H1 (cell line): Measurements from ENCODE around the gene GPX4.

ENCODE experiments used
- EZH2 ChIP-seq: fragments of 200-600 bp; sonication (generic); IDR thresholded peaks from 2 replicates; pipeline ENCODE4 v1.7.1; 2012; ENCODE audit warnings: low read depth, mild to moderate bottlenecking, moderate library complexity, low read length, inconsistent platforms; ENCODE audit not compliant: severe bottlenecking
- KDM1A ChIP-seq: fragments of 200-600, 300-600 bp; sonication (generic); IDR thresholded peaks from 2 replicates; pipeline ENCODE4 v1.7.1; 2016; ENCODE audit warnings: mild to moderate bottlenecking, low read length, borderline replicate concordance
- POLR2A ChIP-seq, 2 experiments: IDR thresholded peaks; 1 replicate in 1 of 2; 2 replicates in 1 of 2; pipeline ENCODE4 v1.6.1; 2011; ENCODE audit warnings: low read depth in 2 of 2, low read length in 2 of 2, mild to moderate bottlenecking in 2 of 2; ENCODE audit errors: control extremely low read depth in 1 of 2
- RFX5 ChIP-seq: IDR thresholded peaks from 2 replicates; pipeline ENCODE4 v1.6.1; 2011; ENCODE audit warnings: low read depth, low read length, improper control_type of control experiment, borderline replicate concordance
- SP1 ChIP-seq: IDR thresholded peaks from 2 replicates; pipeline ENCODE4 v1.6.1; 2011; ENCODE audit warnings: low read depth, low read length
- TAF1 ChIP-seq: IDR thresholded peaks from 2 replicates; pipeline ENCODE4 v1.6.1; 2011; ENCODE audit warnings: mild to moderate bottlenecking, low read depth, low read length
- TF ChIP-seq, protein P1 (sequence below), 3 experiments: IDR thresholded peaks; 1 replicate in 2 of 3; 2 replicates in 1 of 3; pipeline versions ENCODE4 v1.5.1 to v1.6.1; 2011; ENCODE audit warnings: low read length in 3 of 3, mild to moderate bottlenecking in 3 of 3, inconsistent platforms in 2 of 3, low read depth in 1 of 3, moderate library complexity in 1 of 3; ENCODE audit not compliant: insufficient read depth in 1 of 3; ENCODE audit errors: control extremely low read depth in 1 of 3
- TF ChIP-seq, protein P2 (sequence below): IDR thresholded peaks from 2 replicates; pipeline ENCODE4 v1.6.1; 2011; ENCODE audit warnings: low read length, improper control_type of control experiment
- TF ChIP-seq, protein P3 (sequence below): IDR thresholded peaks from 2 replicates; pipeline ENCODE4 v1.6.1; 2012; ENCODE audit warnings: low read length, inconsistent platforms

DNA sequence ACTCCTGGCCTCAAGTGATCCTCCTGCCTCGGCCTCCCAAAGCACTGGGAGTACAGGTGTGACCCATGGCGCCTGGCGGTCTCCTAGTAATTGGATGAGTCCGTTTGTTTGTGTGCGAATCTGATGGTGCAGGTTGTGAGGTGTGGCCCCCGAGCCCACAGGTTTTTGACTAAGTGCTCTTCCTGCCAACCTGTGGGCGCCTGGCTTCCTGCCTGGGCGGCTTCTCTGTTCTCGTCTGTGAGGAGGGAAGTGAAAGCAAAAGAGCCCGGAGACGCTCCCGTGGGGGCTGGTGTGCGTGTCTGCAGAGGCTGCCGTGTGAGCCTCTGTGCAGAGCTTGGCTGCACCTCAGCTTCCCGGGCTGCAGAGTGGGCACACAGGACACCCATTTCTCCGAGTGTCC is 26.8 kb upstream of the GPX4 start:
- TF ChIP-seq TAF1 (no peak), RFX5 (no peak), POLR2A (IDR thresholded peaks at IDR 0.05; ENCODE audit: control extremely low read depth in 1 of 2, low read depth in 2 of 2, low read length in 2 of 2) (no peak), EZH2 (no peak), KDM1A (no peak), SP1 (no peak)
- TF ChIP-seq, protein P1, sequence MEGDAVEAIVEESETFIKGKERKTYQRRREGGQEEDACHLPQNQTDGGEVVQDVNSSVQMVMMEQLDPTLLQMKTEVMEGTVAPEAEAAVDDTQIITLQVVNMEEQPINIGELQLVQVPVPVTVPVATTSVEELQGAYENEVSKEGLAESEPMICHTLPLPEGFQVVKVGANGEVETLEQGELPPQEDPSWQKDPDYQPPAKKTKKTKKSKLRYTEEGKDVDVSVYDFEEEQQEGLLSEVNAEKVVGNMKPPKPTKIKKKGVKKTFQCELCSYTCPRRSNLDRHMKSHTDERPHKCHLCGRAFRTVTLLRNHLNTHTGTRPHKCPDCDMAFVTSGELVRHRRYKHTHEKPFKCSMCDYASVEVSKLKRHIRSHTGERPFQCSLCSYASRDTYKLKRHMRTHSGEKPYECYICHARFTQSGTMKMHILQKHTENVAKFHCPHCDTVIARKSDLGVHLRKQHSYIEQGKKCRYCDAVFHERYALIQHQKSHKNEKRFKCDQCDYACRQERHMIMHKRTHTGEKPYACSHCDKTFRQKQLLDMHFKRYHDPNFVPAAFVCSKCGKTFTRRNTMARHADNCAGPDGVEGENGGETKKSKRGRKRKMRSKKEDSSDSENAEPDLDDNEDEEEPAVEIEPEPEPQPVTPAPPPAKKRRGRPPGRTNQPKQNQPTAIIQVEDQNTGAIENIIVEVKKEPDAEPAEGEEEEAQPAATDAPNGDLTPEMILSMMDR (IDR thresholded peaks at IDR 0.05; ENCODE audit: control extremely low read depth in 1 of 3, insufficient read depth in 1 of 3, low read depth in 1 of 3, low read length in 3 of 3) = no peak
- TF ChIP-seq, protein P2, sequence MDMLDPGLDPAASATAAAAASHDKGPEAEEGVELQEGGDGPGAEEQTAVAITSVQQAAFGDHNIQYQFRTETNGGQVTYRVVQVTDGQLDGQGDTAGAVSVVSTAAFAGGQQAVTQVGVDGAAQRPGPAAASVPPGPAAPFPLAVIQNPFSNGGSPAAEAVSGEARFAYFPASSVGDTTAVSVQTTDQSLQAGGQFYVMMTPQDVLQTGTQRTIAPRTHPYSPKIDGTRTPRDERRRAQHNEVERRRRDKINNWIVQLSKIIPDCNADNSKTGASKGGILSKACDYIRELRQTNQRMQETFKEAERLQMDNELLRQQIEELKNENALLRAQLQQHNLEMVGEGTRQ = no peak
- TF ChIP-seq, protein P3, sequence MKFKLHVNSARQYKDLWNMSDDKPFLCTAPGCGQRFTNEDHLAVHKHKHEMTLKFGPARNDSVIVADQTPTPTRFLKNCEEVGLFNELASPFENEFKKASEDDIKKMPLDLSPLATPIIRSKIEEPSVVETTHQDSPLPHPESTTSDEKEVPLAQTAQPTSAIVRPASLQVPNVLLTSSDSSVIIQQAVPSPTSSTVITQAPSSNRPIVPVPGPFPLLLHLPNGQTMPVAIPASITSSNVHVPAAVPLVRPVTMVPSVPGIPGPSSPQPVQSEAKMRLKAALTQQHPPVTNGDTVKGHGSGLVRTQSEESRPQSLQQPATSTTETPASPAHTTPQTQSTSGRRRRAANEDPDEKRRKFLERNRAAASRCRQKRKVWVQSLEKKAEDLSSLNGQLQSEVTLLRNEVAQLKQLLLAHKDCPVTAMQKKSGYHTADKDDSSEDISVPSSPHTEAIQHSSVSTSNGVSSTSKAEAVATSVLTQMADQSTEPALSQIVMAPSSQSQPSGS = no peak
